Loucy (cell line): ENCODE results near the gene SUPT20HL1.
A peak's percentile ranks its signal among the peaks of the same experiment; 100 is the strongest.

Experiments
- CTCF ChIP-seq: fragments of 200-600 bp; sonication (generic); conservative IDR thresholded peaks from 2 replicates; pipeline ENCODE4 v1.5.1; 2014; ENCODE audit warnings: mild to moderate bottlenecking, antibody characterized with exemption, low read length
- EZH2phosphoT487 ChIP-seq: fragments of 200-600 bp; IDR thresholded peaks from 2 replicates; pipeline ENCODE4 v1.6.1; 2018; ENCODE audit warnings: antibody characterized with exemption, mild to moderate bottlenecking, moderate library complexity, borderline replicate concordance

GRCh38 chrX:24371391-24371972, 11.0 kb downstream of the SUPT20HL1 start:
- TF ChIP-seq CTCF: peak; percentile 64
- no peak for TF ChIP-seq EZH2phosphoT487
